ENCODE results near the gene RETN.

The RETN gene

GRCh38 chr19:7709932-7710460, 41.1 kb downstream of the RETN start:
- DNase-seq, result no peak

DNA sequence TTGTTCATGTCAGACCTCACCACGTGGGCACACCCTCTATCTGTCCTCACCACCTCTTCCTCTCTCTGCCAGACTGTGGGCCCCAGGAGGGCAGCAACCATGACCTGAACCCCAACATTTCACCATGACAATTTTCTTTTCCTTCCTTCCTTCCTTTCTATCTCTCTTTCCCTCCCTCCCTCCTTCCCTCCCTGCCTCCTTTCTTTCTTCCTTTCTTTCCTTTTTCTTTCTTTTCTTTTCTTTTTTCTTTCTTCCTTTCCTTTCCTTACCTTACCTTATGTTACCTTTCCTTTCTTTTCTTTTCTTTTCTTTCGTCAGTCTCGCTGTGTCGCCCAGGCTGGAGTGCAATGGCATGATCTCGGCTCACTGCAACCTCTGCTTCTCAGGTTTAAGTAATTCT, 41.8 kb downstream of the RETN start:
- no peak for DNase-seq

DNA sequence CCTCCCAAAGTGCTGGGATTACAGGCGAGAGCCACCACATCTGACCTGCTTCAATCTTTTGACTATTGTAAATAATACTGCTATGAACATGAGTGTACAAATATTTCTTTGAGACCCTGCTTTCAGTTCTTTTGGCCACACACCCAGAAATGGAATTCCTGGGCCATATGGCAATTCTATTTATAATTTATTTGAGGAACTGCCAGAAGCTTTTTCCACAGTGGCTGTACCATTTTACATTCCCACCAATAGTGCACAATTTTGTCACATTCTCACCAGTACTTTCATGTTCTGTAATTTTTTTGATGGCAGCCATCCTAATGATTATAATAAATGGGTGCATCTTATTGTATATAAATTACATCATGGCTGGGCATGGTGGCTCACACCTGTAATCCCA, 46.8 kb downstream of the RETN start:
- no peak for DNase-seq

GRCh38 chr19:7716762-7717161, 47.9 kb downstream of the RETN start:
- DNase-seq, result no peak

DNA sequence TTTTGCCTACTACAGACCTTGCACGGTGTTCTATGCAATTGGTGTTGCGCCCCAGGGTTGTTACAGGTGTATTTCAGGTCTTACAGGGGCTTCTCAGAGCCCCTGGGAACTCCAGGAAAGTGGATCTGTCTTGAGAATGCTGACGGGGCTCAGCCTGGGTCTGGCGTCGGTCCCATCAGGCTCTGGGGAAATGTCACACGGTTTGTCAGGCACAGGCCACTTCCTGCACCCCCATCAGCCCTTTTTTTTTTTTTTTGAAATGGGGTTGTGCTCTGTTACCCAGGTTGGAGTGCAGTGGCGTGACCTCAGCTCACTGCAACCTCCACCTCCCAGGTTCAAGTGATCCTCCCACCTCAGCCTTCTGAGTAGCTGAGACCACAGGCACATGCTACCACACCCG, 49.8 kb downstream of the RETN start:
- DNase-seq, result no peak

Measured in NCI-H2171 (cell line).